ENCODE data around the gene CD36.

DNA sequence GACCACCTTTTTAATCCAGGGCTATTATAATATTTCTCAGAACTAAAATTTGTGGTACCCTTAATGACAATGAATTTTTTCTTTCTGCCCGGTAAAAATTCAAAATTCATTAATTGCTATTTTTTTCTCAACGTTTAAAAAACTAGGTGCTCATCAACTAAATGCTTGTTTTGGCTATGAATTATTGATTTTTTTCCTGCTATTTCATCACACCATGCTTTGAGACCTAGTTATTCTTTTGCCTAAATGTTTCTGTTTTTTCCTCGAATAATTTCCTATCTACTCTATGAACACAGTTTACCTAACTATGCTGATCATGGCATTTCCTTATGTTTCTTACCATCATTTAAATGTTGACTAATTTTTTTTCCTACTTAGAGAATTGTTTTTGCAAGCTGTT lies 5.6 kb upstream of the CD36 start:
- TF ChIP-seq POLR2A (IDR thresholded peaks at IDR 0.05; ENCODE audit: low read depth, low read length) (no peak), POLR2AphosphoS5 (IDR thresholded peaks at IDR 0.05; ENCODE audit: low read depth, low read length) (no peak), TAF1 (IDR thresholded peaks at IDR 0.05; ENCODE audit: low read depth, low read length) (no peak), PAX5 (IDR thresholded peaks at IDR 0.05; ENCODE audit: insufficient read depth, low read length, severe bottlenecking) (no peak)

All from GM12891 (cell line).